Measurements from ENCODE around the gene POLR2M. TPM values are rescaled to one million over a fixed set of nuclear protein-coding genes. Genes with fewer than 3 reads are reported as not detected.
A peak's percentile ranks its signal among the peaks of the same experiment; 100 is the strongest.

The POLR2M gene
- total RNA-seq, 1 donor from 2014 or later, result 70.8 TPM

DNA sequence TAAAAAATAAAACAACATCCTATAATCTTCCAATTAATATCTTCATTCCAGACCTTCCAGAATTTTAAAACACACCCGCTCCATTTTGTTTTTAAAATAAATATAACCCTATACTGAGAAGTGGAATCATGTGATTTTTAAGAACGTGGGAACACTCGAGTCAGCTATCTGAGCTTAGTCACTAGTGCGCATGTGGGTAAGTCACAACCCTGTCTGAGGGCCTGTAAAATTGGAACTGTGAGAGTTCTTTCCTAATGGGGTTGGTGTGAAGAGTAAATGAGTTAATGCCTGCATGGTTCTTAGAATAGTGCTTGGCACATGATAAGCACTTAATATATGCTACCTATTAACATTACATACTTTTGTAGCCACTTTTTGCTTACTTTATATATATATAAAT lies 19.9 kb upstream of the POLR2M start:
- Mint-ChIP-seq H3K9me3 (ENCODE audit: unreplicated experiment) (no peaks in the 10 kb centered on the region), H3K4me3 (ENCODE audit: unreplicated experiment) (no peak overlapping the region), H3K27ac (ENCODE audit: unreplicated experiment) (no peak overlapping the region), H3K4me1 (ENCODE audit: unreplicated experiment) (no peaks in the 10 kb centered on the region), H3K27me3 (ENCODE audit: unreplicated experiment) (peaks cover 3% of the 10 kb centered on the region), H3K36me3 (ENCODE audit: low read depth, unreplicated experiment) (peaks cover 16% of the 10 kb centered on the region)
- DNase-seq (ENCODE audit: low spot score), result no peak
- TF ChIP-seq, protein P1, sequence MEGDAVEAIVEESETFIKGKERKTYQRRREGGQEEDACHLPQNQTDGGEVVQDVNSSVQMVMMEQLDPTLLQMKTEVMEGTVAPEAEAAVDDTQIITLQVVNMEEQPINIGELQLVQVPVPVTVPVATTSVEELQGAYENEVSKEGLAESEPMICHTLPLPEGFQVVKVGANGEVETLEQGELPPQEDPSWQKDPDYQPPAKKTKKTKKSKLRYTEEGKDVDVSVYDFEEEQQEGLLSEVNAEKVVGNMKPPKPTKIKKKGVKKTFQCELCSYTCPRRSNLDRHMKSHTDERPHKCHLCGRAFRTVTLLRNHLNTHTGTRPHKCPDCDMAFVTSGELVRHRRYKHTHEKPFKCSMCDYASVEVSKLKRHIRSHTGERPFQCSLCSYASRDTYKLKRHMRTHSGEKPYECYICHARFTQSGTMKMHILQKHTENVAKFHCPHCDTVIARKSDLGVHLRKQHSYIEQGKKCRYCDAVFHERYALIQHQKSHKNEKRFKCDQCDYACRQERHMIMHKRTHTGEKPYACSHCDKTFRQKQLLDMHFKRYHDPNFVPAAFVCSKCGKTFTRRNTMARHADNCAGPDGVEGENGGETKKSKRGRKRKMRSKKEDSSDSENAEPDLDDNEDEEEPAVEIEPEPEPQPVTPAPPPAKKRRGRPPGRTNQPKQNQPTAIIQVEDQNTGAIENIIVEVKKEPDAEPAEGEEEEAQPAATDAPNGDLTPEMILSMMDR (IDR thresholded peaks at IDR 0.05; ENCODE audit: unreplicated experiment), result no peak

- Mint-ChIP-seq H3K4me1 (ENCODE audit: unreplicated experiment) (peaks cover 20% of the 10 kb centered on the region), H3K36me3 (ENCODE audit: low read depth, unreplicated experiment) (peaks cover 10% of the 10 kb centered on the region), H3K27me3 (ENCODE audit: unreplicated experiment) (peaks cover 3% of the 10 kb centered on the region), H3K4me3 (ENCODE audit: unreplicated experiment) (no peak overlapping the region), H3K27ac (ENCODE audit: unreplicated experiment) (no peak overlapping the region), H3K9me3 (ENCODE audit: unreplicated experiment) (no peaks in the 10 kb centered on the region)
- DNase-seq (ENCODE audit: low spot score), result no peak
- TF ChIP-seq, protein P1 (IDR thresholded peaks at IDR 0.05; ENCODE audit: unreplicated experiment), result no peak
Observed at GRCh38 chr15:57690341-57690966, 16.1 kb upstream of the POLR2M start.

DNA sequence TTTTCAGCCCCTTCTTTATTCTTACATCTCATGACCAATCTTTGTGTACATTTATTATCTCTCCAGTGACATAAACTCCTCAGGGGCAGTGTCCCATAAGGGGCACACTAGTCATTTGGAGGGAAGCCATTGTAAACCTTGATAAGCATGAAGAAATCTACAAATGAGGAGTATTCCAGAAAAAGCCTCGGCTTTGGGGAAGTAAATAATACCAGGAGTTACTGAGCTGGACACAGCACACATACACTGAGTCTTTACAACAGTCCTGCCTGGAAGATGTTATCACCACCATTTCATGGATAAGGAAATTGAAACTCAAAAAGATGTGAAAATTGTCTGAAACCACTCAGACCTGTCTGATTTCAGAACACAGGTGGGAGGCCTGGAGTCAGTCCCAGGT lies 15.4 kb upstream of the POLR2M start:
- Mint-ChIP-seq H3K36me3 (ENCODE audit: low read depth, unreplicated experiment) (peaks cover 10% of the 10 kb centered on the region), H3K27ac (ENCODE audit: unreplicated experiment) (no peak overlapping the region), H3K4me3 (ENCODE audit: unreplicated experiment) (no peak overlapping the region), H3K9me3 (ENCODE audit: unreplicated experiment) (no peaks in the 10 kb centered on the region), H3K4me1 (ENCODE audit: unreplicated experiment) (peaks cover 26% of the 10 kb centered on the region), H3K27me3 (ENCODE audit: unreplicated experiment) (peaks cover 3% of the 10 kb centered on the region)
- TF ChIP-seq, protein P1 (IDR thresholded peaks at IDR 0.05; ENCODE audit: unreplicated experiment), result no peak
- DNase-seq (ENCODE audit: low spot score), result no peak

DNA sequence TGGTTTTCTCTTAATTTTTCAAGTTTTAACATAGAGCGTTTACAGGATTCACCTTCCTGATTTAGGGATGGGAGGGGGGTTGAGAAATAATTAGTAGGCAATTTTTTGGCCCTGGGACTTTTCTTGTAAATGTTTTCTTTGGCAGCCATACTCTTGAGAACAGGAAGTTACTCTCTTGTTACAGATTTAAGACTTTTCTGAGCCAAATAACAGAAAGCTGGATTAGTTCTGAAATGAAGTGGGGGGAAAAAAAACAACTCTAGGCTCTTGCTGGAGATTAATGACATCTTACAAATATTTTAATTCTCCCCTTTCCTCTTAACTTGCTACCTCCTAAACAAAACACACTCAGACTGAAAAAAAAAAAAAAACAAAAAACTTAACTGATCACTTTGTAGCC lies 13.8 kb upstream of the POLR2M start:
- Mint-ChIP-seq H3K27ac (ENCODE audit: unreplicated experiment) (peak overlapping the region; percentile 45), H3K4me1 (ENCODE audit: unreplicated experiment) (peaks cover 40% of the 10 kb centered on the region), H3K36me3 (ENCODE audit: low read depth, unreplicated experiment) (peaks cover 10% of the 10 kb centered on the region), H3K4me3 (ENCODE audit: unreplicated experiment) (no peak overlapping the region), H3K9me3 (ENCODE audit: unreplicated experiment) (no peaks in the 10 kb centered on the region), H3K27me3 (ENCODE audit: unreplicated experiment) (peaks cover 3% of the 10 kb centered on the region)
- DNase-seq (ENCODE audit: low spot score), result no peak
- TF ChIP-seq, protein P1 (IDR thresholded peaks at IDR 0.05; ENCODE audit: unreplicated experiment), result no peak

GRCh38 chr15:57694279-57694678 lies 12.2 kb upstream of the POLR2M start:
- TF ChIP-seq, protein P1 (IDR thresholded peaks at IDR 0.05; ENCODE audit: unreplicated experiment), result no peak
- Mint-ChIP-seq H3K27ac (ENCODE audit: unreplicated experiment) (no peak overlapping the region), H3K4me3 (ENCODE audit: unreplicated experiment) (no peak overlapping the region), H3K36me3 (ENCODE audit: low read depth, unreplicated experiment) (peaks cover 10% of the 10 kb centered on the region), H3K9me3 (ENCODE audit: unreplicated experiment) (no peaks in the 10 kb centered on the region), H3K4me1 (ENCODE audit: unreplicated experiment) (peaks cover 40% of the 10 kb centered on the region), H3K27me3 (ENCODE audit: unreplicated experiment) (peaks cover 3% of the 10 kb centered on the region)
- no peak for DNase-seq (ENCODE audit: low spot score)
